Neuronal stem cell (in vitro differentiated cells): ENCODE results near the gene RAB11FIP3.
A peak's percentile ranks its signal among the peaks of the same experiment; 100 is the strongest.
"Not testable (repeated sequence)": the region's sequence is repeated elsewhere in the genome, so short reads cannot be mapped to it uniquely, and the experiment has no call there.

ENCODE experiments used
- DNase-seq: peaks from one replicate; pipeline ENCODE4 v3.0.0-alpha.2; 2013; ENCODE audit warnings: low spot score
- H2AFZ ChIP-seq: one replicate; pipeline ENCODE4 v1.6.1; 2013; ENCODE audit warnings: mild to moderate bottlenecking, low read length, inconsistent platforms
- H2AK5ac ChIP-seq: 2 replicates; pipeline ENCODE4 v1.6.1; 2013; ENCODE audit warnings: low read depth, mild to moderate bottlenecking, inconsistent platforms, low read length, moderate library complexity, mixed read lengths
- H2BK120ac ChIP-seq: 2 replicates; pipeline ENCODE4 v1.6.1; 2013; ENCODE audit warnings: low read depth, mild to moderate bottlenecking, inconsistent platforms, low read length, moderate library complexity, mixed read lengths
- H2BK12ac ChIP-seq: one replicate; pipeline ENCODE4 v1.6.1; 2013; ENCODE audit warnings: low read length, inconsistent platforms
- H2BK15ac ChIP-seq: 2 replicates; pipeline ENCODE4 v1.6.1; 2013; ENCODE audit warnings: mild to moderate bottlenecking, low read length, inconsistent platforms, mixed read lengths
- H2BK5ac ChIP-seq: one replicate; pipeline ENCODE4 v1.6.1; 2013; ENCODE audit warnings: inconsistent platforms, mild to moderate bottlenecking, low read length, moderate library complexity
- H3K14ac ChIP-seq: one replicate; pipeline ENCODE4 v1.6.1; 2013; ENCODE audit warnings: low read length, inconsistent platforms
- H3K18ac ChIP-seq: 2 replicates; pipeline ENCODE4 v1.6.1; 2013; ENCODE audit warnings: low read length, inconsistent platforms
- H3K23ac ChIP-seq: 2 replicates; pipeline ENCODE4 v1.6.1; 2013; ENCODE audit warnings: low read depth, mild to moderate bottlenecking, mixed read lengths, low read length, inconsistent platforms; ENCODE audit not compliant: poor library complexity
- H3K27ac ChIP-seq: replicated peaks from 3 replicates; pipeline ENCODE4 v1.5.1; 2013; ENCODE audit warnings: low read length, inconsistent platforms
- H3K27me3 ChIP-seq, 3 experiments: 2 replicates each; pipeline ENCODE4 v1.6.1; 2013; ENCODE audit warnings: low read length in 3 of 3, mild to moderate bottlenecking in 2 of 3, inconsistent platforms in 1 of 3, low read depth in 1 of 3, mixed read lengths in 1 of 3, moderate library complexity in 1 of 3; ENCODE audit not compliant: control insufficient read depth in 3 of 3, insufficient read depth in 3 of 3
- H3K36me3 ChIP-seq, 2 donors: replicated peaks in 1 of 2; 2 replicates each; pipeline ENCODE4 v1.6.1; 2013; ENCODE audit warnings: low read length in 2 of 2; ENCODE audit not compliant: control insufficient read depth in 2 of 2, insufficient read depth in 2 of 2
- H3K4ac ChIP-seq: 2 replicates; pipeline ENCODE4 v1.6.1; 2013; ENCODE audit warnings: inconsistent platforms, mild to moderate bottlenecking, low read length, moderate library complexity
- H3K4me1 ChIP-seq, 2 donors: 1 replicate in 1 of 2; 2 replicates in 1 of 2; pipeline ENCODE4 v1.6.1; 2013; ENCODE audit warnings: low read length in 2 of 2, low read depth in 1 of 2; ENCODE audit not compliant: control insufficient read depth in 2 of 2, insufficient read depth in 1 of 2
- H3K4me2 ChIP-seq: one replicate; pipeline ENCODE4 v1.6.1; 2013; ENCODE audit warnings: mild to moderate bottlenecking, low read length, inconsistent platforms; ENCODE audit not compliant: insufficient read depth, poor library complexity, severe bottlenecking
- H3K4me3 ChIP-seq, 2 donors: 2 replicates each; pipeline ENCODE4 v1.5.1; 2013; ENCODE audit warnings: low read length in 2 of 2, mild to moderate bottlenecking in 2 of 2, inconsistent platforms in 1 of 2, moderate library complexity in 1 of 2
- H3K79me1 ChIP-seq: one replicate; pipeline ENCODE4 v1.6.1; 2013; ENCODE audit warnings: low read depth, mild to moderate bottlenecking, inconsistent platforms, low read length, moderate library complexity
- H3K9ac ChIP-seq: one replicate; pipeline ENCODE4 v1.6.1; 2013; ENCODE audit warnings: mild to moderate bottlenecking, low read depth, low read length, inconsistent platforms; ENCODE audit not compliant: poor library complexity
- H3K9me3 ChIP-seq, 2 donors: replicated peaks in 1 of 2; 2 replicates each; pipeline versions ENCODE3 to v1.6.1; 2013; ENCODE audit warnings: low read length in 2 of 2, mild to moderate bottlenecking in 2 of 2, inconsistent platforms in 1 of 2, low read depth in 1 of 2, mixed read lengths in 1 of 2, moderate library complexity in 1 of 2; ENCODE audit not compliant: control insufficient read depth in 2 of 2, insufficient read depth in 1 of 2
- H4K8ac ChIP-seq: one replicate; pipeline ENCODE4 v1.6.1; 2013; ENCODE audit warnings: low read depth, mild to moderate bottlenecking, inconsistent platforms, low read length, moderate library complexity
- H4K91ac ChIP-seq: one replicate; pipeline ENCODE4 v1.6.1; 2013; ENCODE audit warnings: low read length, low read depth, mild to moderate bottlenecking, inconsistent platforms; ENCODE audit not compliant: poor library complexity
- WGBS, 2 donors: extraction: QIAGEN DNeasy Blood & Tissue Kit; methylation state at CpG; one replicate each; pipeline ENCODE4 v1.1.7; 2013; ENCODE audit warnings: missing lambda C conversion rate in 2 of 2, mixed read lengths in 1 of 2; ENCODE audit not compliant: insufficient read length in 2 of 2, insufficient replicate concordance in 1 of 2; ENCODE audit errors: extremely low coverage in 2 of 2; 5-methylcytosine and 5-hydroxymethylcytosine counted together

The RAB11FIP3 gene

DNA sequence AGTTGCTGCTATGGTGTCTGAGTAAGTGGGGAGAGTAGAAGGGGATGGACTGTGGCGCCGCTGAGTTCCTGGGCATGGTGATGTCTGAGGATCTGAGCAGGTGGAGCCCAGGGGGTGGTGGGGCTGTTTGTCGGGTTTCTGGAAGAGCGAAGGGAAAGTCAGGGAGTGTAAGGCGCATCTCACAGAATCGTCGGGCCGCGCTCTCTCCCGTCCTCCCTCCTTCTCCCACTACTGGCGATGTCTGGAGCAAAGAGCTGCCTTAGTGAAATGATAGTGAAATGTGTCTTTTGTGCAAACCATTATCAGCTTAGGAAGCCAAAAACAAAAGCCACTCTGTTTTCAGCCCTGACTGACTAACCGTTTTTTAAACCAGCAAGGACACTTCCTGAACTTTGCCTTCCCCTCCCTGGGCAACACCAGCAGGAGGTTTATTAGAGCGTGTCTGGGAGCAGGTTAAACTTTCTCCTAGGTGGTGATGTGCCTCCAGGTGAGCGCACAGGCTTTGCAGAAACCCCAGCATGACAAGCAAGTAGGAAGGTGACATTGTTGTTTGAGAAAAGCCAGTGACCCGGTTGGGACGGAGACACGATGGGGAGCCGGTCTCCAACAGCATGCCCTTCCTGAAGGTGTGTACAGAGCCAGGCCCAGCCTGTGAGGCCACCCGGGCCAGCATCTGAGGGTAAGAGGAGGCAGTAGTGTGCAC, 49.1 kb downstream of the RAB11FIP3 start:
- no peak overlapping the region for H3K4ac ChIP-seq
- H3K9me3 ChIP-seq = no peaks in the 10 kb centered on the region
- H2AK5ac ChIP-seq = no peak overlapping the region
- H2BK120ac ChIP-seq = no peak overlapping the region
- H3K18ac ChIP-seq = no peak overlapping the region
- H4K8ac ChIP-seq = no peak overlapping the region
- WGBS, 2 donors = no CpG with 5 or more reads among the region's 19 CpGs
- H2BK5ac ChIP-seq = no peak overlapping the region
- no peak overlapping the region for H3K27ac ChIP-seq
- no peak for DNase-seq
- no peak overlapping the region for H3K4me3 ChIP-seq
- H3K4me2 ChIP-seq = no peak overlapping the region
- H2BK15ac ChIP-seq = no peak overlapping the region
- H2AFZ ChIP-seq = no peak overlapping the region
- H3K79me1 ChIP-seq = peaks cover 12% of the 10 kb centered on the region
- H3K27me3 ChIP-seq = no peaks in the 10 kb centered on the region
- H4K91ac ChIP-seq = no peak overlapping the region
- H3K23ac ChIP-seq = no peak overlapping the region
- H3K36me3 ChIP-seq = peaks cover 7 to 51% of the 10 kb centered on the region in 2 donors
- no peak overlapping the region for H3K14ac ChIP-seq
- H3K4me1 ChIP-seq = peaks cover 19 to 21% of the 10 kb centered on the region in 2 donors
- H2BK12ac ChIP-seq = peak overlapping the region; percentile 4
- no peak overlapping the region for H3K9ac ChIP-seq

DNA sequence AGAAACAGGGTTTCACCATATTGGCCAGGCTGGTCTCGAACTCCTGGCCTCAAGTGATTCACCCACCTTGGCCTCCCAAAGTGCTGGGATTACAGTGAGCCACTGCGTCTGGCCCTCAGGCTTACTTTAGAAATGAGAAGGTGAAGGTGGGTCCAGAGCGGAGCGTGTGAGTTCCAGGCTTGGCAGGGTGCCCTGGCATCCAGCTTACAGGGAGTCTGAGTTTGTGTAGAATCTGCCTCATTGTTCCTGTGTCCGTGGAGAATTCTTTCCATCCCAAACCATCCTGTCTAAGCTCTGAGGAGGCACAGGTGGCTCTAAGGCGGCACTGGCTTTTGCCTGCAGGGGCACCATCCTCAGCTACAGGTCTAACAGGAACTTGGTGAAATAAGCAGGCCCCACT, 50.6 kb downstream of the RAB11FIP3 start:
- no peak overlapping the region for H2BK5ac ChIP-seq
- H2BK120ac ChIP-seq = no peak overlapping the region
- no peak overlapping the region for H3K27ac ChIP-seq
- H3K79me1 ChIP-seq = peaks cover 10% of the 10 kb centered on the region
- peaks cover 7 to 50% of the 10 kb centered on the region in 2 donors for H3K36me3 ChIP-seq
- WGBS, 2 donors = no CpG with 5 or more reads among the region's 6 CpGs
- H2AFZ ChIP-seq = no peak overlapping the region
- H3K4me3 ChIP-seq = no peak overlapping the region
- DNase-seq = no peak
- H2AK5ac ChIP-seq = no peak overlapping the region
- H2BK12ac ChIP-seq = no peak overlapping the region
- H3K9ac ChIP-seq = no peak overlapping the region
- no peak overlapping the region for H3K18ac ChIP-seq
- H3K27me3 ChIP-seq = no peaks in the 10 kb centered on the region
- no peak overlapping the region for H4K8ac ChIP-seq
- no peak overlapping the region for H2BK15ac ChIP-seq
- no peak overlapping the region for H3K23ac ChIP-seq
- H3K4me2 ChIP-seq = no peak overlapping the region
- H3K14ac ChIP-seq = no peak overlapping the region
- no peak overlapping the region for H3K4ac ChIP-seq
- H4K91ac ChIP-seq = no peak overlapping the region
- no peaks in the 10 kb centered on the region for H3K9me3 ChIP-seq
- peaks cover 12 to 18% of the 10 kb centered on the region in 2 donors for H3K4me1 ChIP-seq

DNA sequence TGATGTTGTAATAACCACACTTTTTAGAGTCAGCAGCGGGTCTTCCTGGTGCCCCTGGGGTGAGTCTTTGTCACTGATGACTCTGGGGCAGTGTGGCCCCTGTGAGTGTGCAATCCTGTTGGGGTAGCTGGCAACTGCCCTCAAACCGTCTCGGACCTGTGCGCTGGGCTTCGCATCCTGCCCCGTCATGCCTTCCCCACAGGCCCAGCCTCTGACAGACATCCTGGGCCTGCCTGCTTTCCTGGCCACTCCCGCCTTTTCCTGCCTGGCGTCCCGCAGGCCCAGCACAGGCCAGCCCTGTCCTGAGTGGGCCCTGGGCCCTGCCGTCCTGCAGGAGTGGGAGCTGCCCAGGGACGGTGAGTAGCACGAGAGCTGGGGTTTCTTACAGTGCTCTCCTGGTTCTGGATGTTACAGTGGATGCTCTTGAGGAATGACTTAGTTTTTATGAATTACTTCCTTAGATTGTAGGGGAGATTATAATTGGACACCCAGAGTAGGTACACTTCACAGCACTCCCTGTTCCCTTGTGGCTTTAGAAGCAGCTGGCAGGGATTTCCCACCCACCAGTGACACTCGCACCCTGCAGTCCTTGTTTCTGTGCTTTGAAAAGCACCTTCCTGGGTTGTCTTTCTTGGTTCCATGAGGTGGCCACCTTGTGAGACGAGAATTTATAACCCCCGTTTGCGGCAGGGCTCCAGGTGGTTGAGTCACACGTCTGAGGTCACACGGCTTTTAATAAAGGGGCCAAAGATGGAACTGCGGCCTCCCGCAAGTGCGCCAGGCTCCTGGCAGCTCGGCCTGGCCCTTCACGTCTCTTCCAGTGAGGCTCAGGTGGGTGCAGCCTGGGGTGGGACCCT, 52.1 kb downstream of the RAB11FIP3 start:
- Histone ChIP-seq H3K36me3 (peaks cover 9 to 53% of the 10 kb centered on the region in 2 donors), H3K4me1 (peaks cover 6 to 15% of the 10 kb centered on the region in 2 donors), H3K4me3 (no peak overlapping the region), H4K8ac (no peak overlapping the region), H2BK120ac (no peak overlapping the region), H2AFZ (no peak overlapping the region), H3K9me3 (peaks cover 0 to 2% of the 10 kb centered on the region in 2 donors), H2BK5ac (no peak overlapping the region), H3K4me2 (no peak overlapping the region), H2BK15ac (no peak overlapping the region), H4K91ac (no peak overlapping the region), H2BK12ac (no peak overlapping the region), H3K14ac (peak overlapping the region; percentile 82), H2AK5ac (no peak overlapping the region), H3K27me3 (no peaks in the 10 kb centered on the region), H3K9ac (peak overlapping the region; percentile 60), H3K23ac (no peak overlapping the region), H3K4ac (no peak overlapping the region), H3K18ac (peak overlapping the region; percentile 38), H3K79me1 (peaks cover 9% of the 10 kb centered on the region), H3K27ac (no peak overlapping the region)
- WGBS, 2 donors = no CpG with 5 or more reads among the region's 23 CpGs
- DNase-seq = no peak

DNA sequence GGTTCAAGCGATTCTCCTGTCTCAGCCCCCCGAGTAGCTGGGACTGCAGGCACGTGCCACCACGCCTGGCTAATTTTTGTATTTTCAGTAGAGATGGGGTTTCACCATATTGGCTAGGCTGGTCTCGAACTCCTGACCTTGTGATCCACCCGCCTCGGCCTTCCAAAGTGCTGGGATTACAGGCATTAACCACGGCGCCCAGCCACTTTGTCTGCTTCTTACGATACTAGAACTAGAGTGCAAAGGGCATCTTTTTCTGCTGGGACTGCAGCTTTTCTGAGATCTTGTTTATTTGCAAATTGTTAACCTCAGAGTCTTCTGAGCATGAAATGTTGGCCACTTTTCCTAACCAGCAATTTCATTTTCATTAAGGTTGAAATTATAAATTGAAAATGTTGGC, 52.8 kb downstream of the RAB11FIP3 start:
- not testable (repeated sequence) for H3K18ac ChIP-seq, H4K91ac ChIP-seq, H3K9ac ChIP-seq, H2BK120ac ChIP-seq, H3K27me3 ChIP-seq, H3K79me1 ChIP-seq, H3K14ac ChIP-seq, H3K23ac ChIP-seq, H2AFZ ChIP-seq, H4K8ac ChIP-seq, H3K4ac ChIP-seq, H2AK5ac ChIP-seq, H2BK12ac ChIP-seq, H3K4me3 ChIP-seq, H3K4me2 ChIP-seq, DNase-seq, H2BK5ac ChIP-seq, H3K27ac ChIP-seq, H2BK15ac ChIP-seq, H3K9me3 ChIP-seq
- WGBS, 2 donors = no CpG with 5 or more reads among the region's 10 CpGs
- peaks cover 13 to 22% of the 10 kb centered on the region in 2 donors for H3K4me1 ChIP-seq
- H3K36me3 ChIP-seq = peaks cover 10 to 46% of the 10 kb centered on the region in 2 donors
